OCI-LY7 (cell line): ENCODE results near the gene EXOC6B. TPM values are rescaled to one million over a fixed set of nuclear protein-coding genes. Genes with fewer than 3 reads are reported as not detected.

Experiments
- BruUV-seq: library from RNA; stranded (reverse); fragments of 400-500 nt; replicated peaks from 2 replicates; lab custom pipeline; 2021; lab: Mats Ljungman, UMichigan
- CTCF ChIA-PET: fragments of 300-600 bp; sonication (Branson Sonifier 250); formaldehyde crosslinking; loops from one replicate; lab custom pipeline; 2022; ENCODE audit warnings: antibody characterized with exemption; ENCODE audit not compliant: unreplicated experiment; lab: Charles Lee
- POLR2A ChIA-PET: fragments of 300-600 bp; sonication (Branson Sonifier 250); formaldehyde crosslinking; loops from one replicate; lab custom pipeline; 2022; ENCODE audit warnings: antibody characterized with exemption; lab: Charles Lee
- DNase-seq: peaks from one replicate; pipeline ENCODE4 v3.0.0-alpha.2; 2015; ENCODE audit warnings: low spot score
- H2AFZ ChIP-seq: fragments of 200-600 bp; sonication (generic), shearing (Covaris generic); 2 replicates; pipeline ENCODE4 v1.6.1; 2014; ENCODE audit warnings: mild to moderate bottlenecking, antibody characterized with exemption, low read length, moderate library complexity
- H3K27ac ChIP-seq: fragments of 200-600 bp; sonication (generic); 2 replicates; pipeline ENCODE4 v1.5.1; 2014; ENCODE audit warnings: mixed run types, low read depth, mild to moderate bottlenecking, moderate library complexity, low read length, inconsistent platforms; ENCODE audit not compliant: poor library complexity, severe bottlenecking
- H3K36me3 ChIP-seq: fragments of 200-600 bp; sonication (generic); 2 replicates; pipeline ENCODE4 v1.6.1; 2014; ENCODE audit warnings: mild to moderate bottlenecking, antibody characterized with exemption, low read length, moderate library complexity, mixed read lengths; ENCODE audit not compliant: insufficient read depth
- H3K4me1 ChIP-seq: fragments of 200-600 bp; sonication (generic); 2 replicates; pipeline ENCODE4 v1.5.1; 2014; ENCODE audit warnings: mild to moderate bottlenecking, low read length; ENCODE audit not compliant: insufficient read depth, poor library complexity, severe bottlenecking
- H3K4me2 ChIP-seq: fragments of 200-600 bp; sonication (generic); 2 replicates; pipeline ENCODE4 v1.6.1; 2014; ENCODE audit warnings: mild to moderate bottlenecking, low read length
- H3K4me3 ChIP-seq: fragments of 200-600 bp; sonication (generic); 2 replicates; pipeline ENCODE4 v1.5.1; 2014; ENCODE audit warnings: mild to moderate bottlenecking, low read depth, low read length; ENCODE audit not compliant: poor library complexity, severe bottlenecking
- H3K79me2 ChIP-seq: fragments of 200-600 bp; sonication (generic); 2 replicates; pipeline ENCODE4 v1.6.1; 2016; ENCODE audit warnings: low read depth, mild to moderate bottlenecking, low read length, moderate library complexity, mixed read lengths; ENCODE audit not compliant: insufficient read depth
- H3K9me2 ChIP-seq: fragments of 200-600 bp; sonication (generic); 2 replicates; pipeline ENCODE4 v1.6.1; 2016; ENCODE audit warnings: mild to moderate bottlenecking, low read length, mixed read lengths; ENCODE audit not compliant: insufficient read depth
- H3K9me3 ChIP-seq: fragments of 200-600 bp; sonication (generic); 2 replicates; pipeline ENCODE4 v1.6.1; 2014; ENCODE audit warnings: mild to moderate bottlenecking, mixed run types, low read length, mixed read lengths
- H4K20me1 ChIP-seq: fragments of 200-600 bp; sonication (generic); 2 replicates; pipeline ENCODE4 v1.6.1; 2014; ENCODE audit warnings: mild to moderate bottlenecking, antibody characterized with exemption, low read length, moderate library complexity, mixed read lengths; ENCODE audit not compliant: insufficient read depth
- CTCF ChIP-seq: fragments of 200-600 bp; sonication (generic); conservative IDR thresholded peaks from 2 replicates; pipeline ENCODE4 v1.5.1; 2014; ENCODE audit warnings: mild to moderate bottlenecking, antibody characterized with exemption, low read length, moderate library complexity, mixed read lengths
- EZH2phosphoT487 ChIP-seq: fragments of 200-600 bp; sonication (generic); IDR thresholded peaks from 2 replicates; pipeline ENCODE4 v1.6.1; 2018; ENCODE audit warnings: low read depth, borderline replicate concordance, mild to moderate bottlenecking, mixed run types, antibody characterized with exemption, low read length, moderate library complexity, mixed read lengths
- intact Hi-C: fragments of 100-400 bp; cut with micrococcal nuclease; formaldehyde crosslinking; loops from one replicate; pipeline ENCODE4 v1.10.0; 2022; ENCODE audit not compliant: unreplicated experiment
- total RNA-seq, 2 experiments: library from RNA; depleted of rRNA in 1 of 2; stranded (reverse); fragments of >200 nt in 1 of 2; shearing (Covaris generic) in 1 of 2; gene quantifications; 2 replicates each; pipeline ENCODE4 v1.2.3, GENCODE V29; 2014 to 2022

Gene EXOC6B
- total RNA-seq, 2 experiments from 2014 or later = 5.1 TPM; not detected in 1

GRCh38 chr2:72731116-72731515 is 94.7 kb downstream of the EXOC6B start:
- ChIA-PET CTCF (no interaction called here), POLR2A (no interaction called here)
- DNase-seq = no peak
- Histone ChIP-seq H3K4me2 (no peak overlapping the region), H3K9me2 (no peaks in the 10 kb centered on the region), H3K4me3 (no peak overlapping the region), H3K27ac (no peak overlapping the region), H3K79me2 (no peaks in the 10 kb centered on the region), H3K36me3 (no peaks in the 10 kb centered on the region), H2AFZ (no peak overlapping the region), H3K4me1 (no peaks in the 10 kb centered on the region), H4K20me1 (no peaks in the 10 kb centered on the region), H3K9me3 (no peaks in the 10 kb centered on the region)
- intact Hi-C loops = no loop called here
- TF ChIP-seq CTCF (no peak), EZH2phosphoT487 (no peak)
- BruUV-seq = no TSS peak

- Histone ChIP-seq H3K4me1 (no peaks in the 10 kb centered on the region), H3K9me2 (no peaks in the 10 kb centered on the region), H3K4me3 (no peak overlapping the region), H2AFZ (no peak overlapping the region), H3K79me2 (no peaks in the 10 kb centered on the region), H3K4me2 (no peak overlapping the region), H3K27ac (no peak overlapping the region), H3K9me3 (no peaks in the 10 kb centered on the region), H3K36me3 (no peaks in the 10 kb centered on the region), H4K20me1 (no peaks in the 10 kb centered on the region)
- POLR2A ChIA-PET = no interaction called here
- CTCF ChIA-PET = no interaction called here
- intact Hi-C loops = no loop called here
- BruUV-seq = no TSS peak
- no peak for DNase-seq
- no peak for TF ChIP-seq CTCF
These were observed 98.5 kb downstream of the EXOC6B start for GRCh38 chr2:72727356-72727755.

GRCh38 chr2:72723769-72724370 is 102.0 kb downstream of the EXOC6B start:
- H3K9me2 ChIP-seq = no peaks in the 10 kb centered on the region
- intact Hi-C loops = no loop called here
- H4K20me1 ChIP-seq = no peaks in the 10 kb centered on the region
- DNase-seq = no peak
- H3K4me2 ChIP-seq = no peak overlapping the region
- H3K36me3 ChIP-seq = no peaks in the 10 kb centered on the region
- TF ChIP-seq EZH2phosphoT487 = no peak
- no peak for TF ChIP-seq CTCF
- no peaks in the 10 kb centered on the region for H3K9me3 ChIP-seq
- no peak overlapping the region for H3K27ac ChIP-seq
- H2AFZ ChIP-seq = no peak overlapping the region
- H3K79me2 ChIP-seq = no peaks in the 10 kb centered on the region
- no peak overlapping the region for H3K4me3 ChIP-seq
- ChIA-PET POLR2A (interaction anchor here (0.6 to 0.9 kb wide), 2 partner anchors 10 to 1350 kb away, joined by 3 to 4 read pairs; no protein-coding TSS in a partner anchor), CTCF (no interaction called here)
- H3K4me1 ChIP-seq = no peaks in the 10 kb centered on the region
- no TSS peak for BruUV-seq
